A673 (cell line): Measurements from ENCODE around the gene SCART1. TPM values are rescaled to one million over a fixed set of nuclear protein-coding genes. Genes with fewer than 3 reads are reported as not detected.
"Not testable (repeated sequence)": the region's sequence is repeated elsewhere in the genome, so short reads cannot be mapped to it uniquely, and the experiment has no call there.

ENCODE experiments used
- BruUV-seq: library from RNA; stranded (reverse); fragments of 400-500 nt; replicated peaks from 2 replicates; lab custom pipeline; 2021; lab: Mats Ljungman, UMichigan
- CTCF ChIA-PET: fragments of 300-600 bp; sonication (Branson Sonifier 250); formaldehyde crosslinking; loops from one replicate; lab custom pipeline; 2022; ENCODE audit warnings: antibody characterized with exemption; lab: Charles Lee
- POLR2A ChIA-PET: fragments of 300-600 bp; sonication (Branson Sonifier 250); formaldehyde crosslinking; loops from one replicate; lab custom pipeline; 2022; ENCODE audit warnings: antibody characterized with exemption; ENCODE audit not compliant: low non-redundant PET; lab: Charles Lee
- DNase-seq: peaks from one replicate; pipeline ENCODE4 v3.0.0-alpha.2; 2015; ENCODE audit warnings: low spot score
- H3K27ac ChIP-seq: fragments of 200-600 bp; sonication (generic); 2 replicates; pipeline ENCODE4 v1.5.1; 2016; ENCODE audit warnings: mixed run types, low read depth, mild to moderate bottlenecking, mixed read lengths, antibody characterized with exemption, low read length; ENCODE audit not compliant: poor library complexity, severe bottlenecking
- H3K27me3 ChIP-seq: fragments of 200-600 bp; sonication (generic); replicated peaks from 2 replicates; pipeline ENCODE4 v1.6.1; 2017; ENCODE audit warnings: mixed run types, low read depth, mild to moderate bottlenecking, mixed read lengths, antibody characterized with exemption, low read length; ENCODE audit not compliant: insufficient read depth, poor library complexity
- H3K36me3 ChIP-seq: fragments of 200-600 bp; sonication (generic); 2 replicates; pipeline ENCODE4 v1.6.1; 2016; ENCODE audit warnings: mixed run types, mild to moderate bottlenecking, mixed read lengths, antibody characterized with exemption, low read length; ENCODE audit not compliant: insufficient read depth, poor library complexity, severe bottlenecking
- H3K4me1 ChIP-seq: fragments of 200-600 bp; sonication (generic); 2 replicates; pipeline ENCODE4 v1.6.1; 2017; ENCODE audit warnings: mixed run types, mild to moderate bottlenecking, mixed read lengths, antibody characterized with exemption, low read length; ENCODE audit not compliant: insufficient read depth, poor library complexity, severe bottlenecking
- H3K4me3 ChIP-seq: fragments of 200-600 bp; sonication (generic); 2 replicates; pipeline ENCODE4 v1.5.1; 2016; ENCODE audit warnings: low read depth, mixed run types, mild to moderate bottlenecking, mixed read lengths, low read length; ENCODE audit not compliant: poor library complexity, severe bottlenecking
- H3K9me3 ChIP-seq: fragments of 200-600 bp; sonication (generic); 2 replicates; pipeline ENCODE4 v1.6.1; 2016; ENCODE audit warnings: mixed run types, low read depth, mild to moderate bottlenecking, mixed read lengths, antibody characterized with exemption, low read length; ENCODE audit not compliant: poor library complexity, severe bottlenecking
- CTCF ChIP-seq: fragments of 300-800, 200-600 bp; sonication (generic); conservative IDR thresholded peaks from 2 replicates; pipeline ENCODE4 v1.5.1; 2017; ENCODE audit warnings: low read depth, mild to moderate bottlenecking, antibody characterized with exemption, low read length, moderate library complexity, mixed read lengths
- EZH2 ChIP-seq: fragments of 200-600 bp; sonication (generic); IDR thresholded peaks from 2 replicates; pipeline ENCODE4 v1.6.1; 2017; ENCODE audit warnings: borderline replicate concordance, low read depth, mild to moderate bottlenecking, mixed read lengths, antibody characterized with exemption, low read length; ENCODE audit not compliant: poor library complexity, severe bottlenecking
- intact Hi-C: fragments of 100-400 bp; cut with micrococcal nuclease; formaldehyde crosslinking; loops from one replicate; pipeline ENCODE4 v1.10.0; 2022; ENCODE audit not compliant: unreplicated experiment
- total RNA-seq: library from RNA; stranded (reverse); gene quantifications from 2 replicates; pipeline ENCODE4 v1.2.3, GENCODE V29; 2021

SCART1 gene
- total RNA-seq, 1 experiment from 2014 or later = 1.8 TPM

- BruUV-seq = no TSS peak
- H3K9me3 ChIP-seq = no peaks in the 10 kb centered on the region
- POLR2A ChIA-PET = no interaction called here
Observed at GRCh38 chr10:133515471-133515870, 61.7 kb downstream of the SCART1 start.

GRCh38 chr10:133516057-133516456, 62.3 kb downstream of the SCART1 start:
- Histone ChIP-seq H3K27me3 (peaks cover 79% of the 10 kb centered on the region), H3K4me3 (no peak overlapping the region), H3K9me3 (no peaks in the 10 kb centered on the region), H3K4me1 (no peaks in the 10 kb centered on the region), H3K27ac (no peak overlapping the region), H3K36me3 (no peaks in the 10 kb centered on the region)
- intact Hi-C loops = no loop called here
- BruUV-seq = no TSS peak
- CTCF ChIA-PET = no interaction called here
- POLR2A ChIA-PET = no interaction called here
- TF ChIP-seq EZH2 = no peak
- TF ChIP-seq CTCF = no peak
- DNase-seq = no peak

More at GRCh38 chr10:133515471-133515870, 61.7 kb downstream of the SCART1 start:
- no peak for TF ChIP-seq EZH2
- TF ChIP-seq CTCF = no peak
- Histone ChIP-seq H3K36me3 (no peaks in the 10 kb centered on the region), H3K27me3 (peaks cover 79% of the 10 kb centered on the region), H3K27ac (no peak overlapping the region), H3K4me1 (no peaks in the 10 kb centered on the region), H3K4me3 (no peak overlapping the region)
- CTCF ChIA-PET = no interaction called here
- intact Hi-C loops = no loop called here
- DNase-seq = no peak

- POLR2A ChIA-PET, H3K9me3 ChIP-seq, BruUV-seq, CTCF ChIA-PET, H3K4me1 ChIP-seq, H3K27ac ChIP-seq, DNase-seq, H3K36me3 ChIP-seq, H3K4me3 ChIP-seq, intact Hi-C loops: not testable (repeated sequence)
- H3K27me3 ChIP-seq = peaks cover 76% of the 10 kb centered on the region
Observed at GRCh38 chr10:133518517-133518916, 64.8 kb downstream of the SCART1 start.

Other genes with a start within 250 kb of the SCART1 start
- not detected in 2 replicates for gene UTF1, start 223.7 kb upstream of the SCART1 start, total RNA-seq
- gene VENTX, start 216.1 kb upstream of the SCART1 start, total RNA-seq = not detected in 2 replicates
- gene ADAM8, start 177.1 kb upstream of the SCART1 start, total RNA-seq = 1.0 and 1.2 TPM in 2 replicates
- 72.7 and 75.1 TPM in 2 replicates for gene TUBGCP2, start 145.1 kb upstream of the SCART1 start, total RNA-seq
- 51.8 and 61.4 TPM in 2 replicates for gene ZNF511, start 145.0 kb upstream of the SCART1 start, total RNA-seq
- gene CALY, start 117.0 kb upstream of the SCART1 start, total RNA-seq = 0.57 TPM in 1 of 2 replicates, not detected in the other
- not detected in 2 replicates for gene PRAP1, start 106.6 kb upstream of the SCART1 start, total RNA-seq
- gene FUOM, start 95.9 kb upstream of the SCART1 start, total RNA-seq = 16.0 and 22.3 TPM in 2 replicates
- gene ECHS1, start 80.6 kb upstream of the SCART1 start, total RNA-seq = 96.3 and 101 TPM in 2 replicates
- gene PAOX, start 74.7 kb upstream of the SCART1 start, total RNA-seq = 0.92 and 2.1 TPM in 2 replicates
- gene MTG1, start 59.8 kb upstream of the SCART1 start, total RNA-seq = 79.0 and 83.3 TPM in 2 replicates
- 0.13 TPM in 1 of 2 replicates, not detected in the other for gene SPRN, start 29.3 kb upstream of the SCART1 start, total RNA-seq
- 0.49 and 0.74 TPM in 2 replicates for gene CYP2E1, start 73.4 kb downstream of the SCART1 start, total RNA-seq
- gene SYCE1, start 111.6 kb downstream of the SCART1 start, total RNA-seq = not detected in 2 replicates
- gene FRG2B, start 172.8 kb downstream of the SCART1 start, total RNA-seq = 0.85 TPM in 1 of 2 replicates, not detected in the other